C4-2B (cell line): ENCODE measurements around the gene LSAMP.

Source experiments
- H3K27ac ChIP-seq: fragments of 450-650 bp; 2 replicates; pipeline ENCODE4 v1.5.1; 2017
- ZFX ChIP-seq: fragments of 450-650 bp; IDR thresholded peaks from 2 replicates; pipeline ENCODE4 v1.6.1; 2017
- TF ChIP-seq, protein P1 (sequence below): fragments of 450-650 bp; conservative IDR thresholded peaks from 2 replicates; pipeline ENCODE4 v1.5.1; 2017; ENCODE audit warnings: mild to moderate bottlenecking

The LSAMP gene

DNA sequence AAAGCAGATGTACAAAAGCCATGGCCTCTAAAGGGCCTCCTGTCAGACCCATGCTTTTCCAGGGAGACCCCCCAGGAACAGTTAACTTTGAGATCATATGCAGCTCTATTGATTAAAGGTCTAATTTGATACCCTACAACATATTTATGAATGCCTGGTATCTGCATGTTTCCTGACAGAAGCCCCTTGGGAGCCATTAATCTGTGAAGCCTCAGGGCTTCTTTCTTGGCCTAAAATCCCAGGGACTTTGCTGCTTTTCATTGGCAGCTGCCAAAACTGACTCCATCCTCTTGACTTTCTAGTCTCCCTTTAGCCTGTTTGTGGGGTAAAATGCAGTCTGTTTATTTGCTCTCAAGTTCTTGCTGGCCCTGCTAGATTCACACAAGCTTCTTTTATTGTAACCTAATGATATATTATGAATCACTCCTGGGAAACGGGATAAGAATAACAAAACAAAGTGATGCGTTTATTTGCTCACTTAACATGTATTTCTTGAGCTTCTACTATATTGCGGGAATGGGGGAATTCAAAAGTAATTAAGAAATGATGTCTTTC, 257.0 kb downstream of the LSAMP start:
- TF ChIP-seq, protein P1, sequence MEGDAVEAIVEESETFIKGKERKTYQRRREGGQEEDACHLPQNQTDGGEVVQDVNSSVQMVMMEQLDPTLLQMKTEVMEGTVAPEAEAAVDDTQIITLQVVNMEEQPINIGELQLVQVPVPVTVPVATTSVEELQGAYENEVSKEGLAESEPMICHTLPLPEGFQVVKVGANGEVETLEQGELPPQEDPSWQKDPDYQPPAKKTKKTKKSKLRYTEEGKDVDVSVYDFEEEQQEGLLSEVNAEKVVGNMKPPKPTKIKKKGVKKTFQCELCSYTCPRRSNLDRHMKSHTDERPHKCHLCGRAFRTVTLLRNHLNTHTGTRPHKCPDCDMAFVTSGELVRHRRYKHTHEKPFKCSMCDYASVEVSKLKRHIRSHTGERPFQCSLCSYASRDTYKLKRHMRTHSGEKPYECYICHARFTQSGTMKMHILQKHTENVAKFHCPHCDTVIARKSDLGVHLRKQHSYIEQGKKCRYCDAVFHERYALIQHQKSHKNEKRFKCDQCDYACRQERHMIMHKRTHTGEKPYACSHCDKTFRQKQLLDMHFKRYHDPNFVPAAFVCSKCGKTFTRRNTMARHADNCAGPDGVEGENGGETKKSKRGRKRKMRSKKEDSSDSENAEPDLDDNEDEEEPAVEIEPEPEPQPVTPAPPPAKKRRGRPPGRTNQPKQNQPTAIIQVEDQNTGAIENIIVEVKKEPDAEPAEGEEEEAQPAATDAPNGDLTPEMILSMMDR, result no peak
- TF ChIP-seq ZFX, result no peak
- no peak overlapping the region for H3K27ac ChIP-seq

DNA sequence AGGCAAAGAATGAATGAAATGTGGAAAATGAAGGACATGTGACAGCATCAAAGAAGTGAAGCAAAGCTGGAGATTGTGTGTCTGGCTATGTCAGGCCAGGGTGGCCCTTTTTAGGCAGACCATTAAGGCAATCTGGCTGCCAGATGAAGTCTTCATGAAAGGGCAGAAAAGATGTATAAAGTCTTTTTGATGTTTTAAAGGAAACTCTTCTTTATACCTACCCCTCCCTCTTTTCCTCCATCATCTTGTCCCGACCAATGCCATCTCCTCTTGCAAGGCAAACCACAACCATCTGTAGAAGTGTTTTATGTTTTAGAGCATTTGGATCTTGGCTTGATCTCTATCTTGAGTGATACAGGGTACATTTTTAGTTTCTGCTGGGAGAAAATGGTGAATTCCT, 259.2 kb downstream of the LSAMP start:
- TF ChIP-seq ZFX, result no peak
- TF ChIP-seq, protein P1, result no peak
- no peak overlapping the region for H3K27ac ChIP-seq

DNA sequence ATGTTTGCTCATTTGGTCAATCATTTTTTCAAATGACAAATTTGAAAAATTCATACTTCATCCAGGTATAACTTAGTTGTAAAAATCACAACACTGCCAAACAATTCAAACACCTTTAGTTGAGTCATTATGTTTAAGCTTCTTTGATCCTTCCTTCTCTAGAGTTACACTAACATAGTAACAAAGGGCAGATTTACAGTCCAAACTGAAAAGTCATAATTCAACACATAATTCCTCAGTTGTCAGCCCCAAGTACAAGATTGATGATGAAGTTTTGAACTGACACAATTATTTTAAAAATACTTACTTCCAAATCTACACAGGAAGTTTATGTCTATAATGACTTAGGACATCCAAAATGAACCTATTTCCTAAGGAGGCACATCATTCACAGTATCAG, 264.1 kb downstream of the LSAMP start:
- H3K27ac ChIP-seq, result no peak overlapping the region
- TF ChIP-seq, protein P1, result no peak
- no peak for TF ChIP-seq ZFX

DNA sequence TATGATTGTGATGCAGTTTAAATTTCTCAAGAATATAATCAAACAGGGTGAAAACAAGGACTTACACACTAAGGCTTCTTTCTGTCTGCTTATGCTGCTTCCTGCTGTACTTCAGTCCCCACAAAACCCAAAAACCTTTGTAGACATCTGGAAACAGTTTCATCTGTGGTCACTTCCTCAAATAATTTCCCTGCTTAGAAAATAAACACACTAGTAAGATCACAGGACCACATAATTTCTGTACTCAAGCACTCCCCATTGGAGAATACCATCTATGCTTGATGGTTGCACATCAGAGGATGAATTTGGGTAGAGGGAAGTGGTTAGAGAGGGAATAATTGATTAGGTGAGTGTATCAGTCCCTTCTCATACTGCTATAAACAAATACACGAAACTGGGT, 266.2 kb downstream of the LSAMP start:
- no peak overlapping the region for H3K27ac ChIP-seq
- TF ChIP-seq ZFX, result no peak
- TF ChIP-seq, protein P1, result no peak

DNA sequence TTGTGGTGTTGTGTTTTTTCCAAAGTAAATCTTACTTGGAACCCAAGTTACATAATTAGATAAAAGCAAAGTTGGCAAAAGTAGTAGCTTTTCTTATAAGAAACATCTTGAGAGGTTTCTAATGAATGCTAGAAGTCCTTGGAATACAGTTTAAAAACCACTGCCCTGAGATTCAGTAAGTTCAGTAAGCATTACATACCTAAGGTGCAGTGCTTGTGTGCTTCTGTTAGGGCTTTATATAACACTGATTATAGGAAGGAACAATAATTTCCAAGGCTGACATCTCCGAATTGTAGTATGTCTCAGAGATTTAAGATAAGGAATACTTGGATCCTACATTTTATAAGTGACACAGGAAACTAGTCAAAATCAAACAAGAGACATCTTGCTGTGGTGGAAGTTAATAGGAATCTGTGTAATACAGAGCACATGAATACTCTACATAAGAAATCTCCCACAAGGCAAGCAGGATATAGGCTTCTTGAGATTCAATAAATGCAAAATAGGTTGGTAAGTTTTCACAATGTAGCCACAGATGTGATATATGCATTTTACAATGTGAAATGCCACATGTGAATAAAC, 268.2 kb downstream of the LSAMP start:
- no peak overlapping the region for H3K27ac ChIP-seq
- TF ChIP-seq ZFX, result no peak
- TF ChIP-seq, protein P1, result no peak

DNA sequence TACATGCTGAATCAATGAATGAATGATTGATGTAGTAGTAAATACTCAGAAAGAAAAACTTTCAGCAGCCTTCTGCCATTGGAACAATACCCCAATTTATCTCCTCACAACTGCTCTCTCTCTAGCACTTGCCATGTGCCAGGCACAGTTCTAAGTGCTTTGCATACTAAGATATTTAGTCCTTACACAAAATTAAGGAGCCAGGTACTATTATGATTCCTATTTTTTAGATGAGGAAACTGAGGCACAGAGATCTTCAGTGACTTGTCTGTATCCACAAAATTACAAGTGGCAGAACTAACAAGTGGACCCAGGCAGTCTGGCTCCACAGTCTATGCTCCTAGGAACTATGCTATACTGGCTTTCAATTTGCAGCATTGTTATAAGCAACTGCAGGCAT, 279.2 kb downstream of the LSAMP start:
- H3K27ac ChIP-seq, result no peak overlapping the region
- TF ChIP-seq ZFX, result no peak

DNA sequence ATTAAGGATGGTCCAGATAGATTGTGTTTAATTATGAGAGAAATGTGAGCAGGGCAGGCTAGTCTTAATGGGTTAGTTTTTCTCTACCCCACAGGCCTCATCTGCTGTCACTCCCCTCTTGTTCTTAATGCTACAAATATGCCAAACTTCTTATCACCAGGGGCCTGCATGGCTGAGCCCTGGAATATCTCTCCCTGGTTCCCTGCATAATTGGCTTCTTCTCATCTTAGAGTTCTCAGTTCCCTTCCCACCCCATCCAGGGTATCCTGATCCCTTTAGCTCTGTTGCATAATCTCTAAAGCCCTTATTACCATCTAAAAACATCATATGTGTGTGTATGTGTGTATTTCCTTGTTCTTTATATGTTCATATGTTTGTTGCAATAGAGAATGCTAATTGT, 279.6 kb downstream of the LSAMP start:
- TF ChIP-seq ZFX, result no peak
- TF ChIP-seq, protein P1, result no peak
- H3K27ac ChIP-seq, result no peak overlapping the region

DNA sequence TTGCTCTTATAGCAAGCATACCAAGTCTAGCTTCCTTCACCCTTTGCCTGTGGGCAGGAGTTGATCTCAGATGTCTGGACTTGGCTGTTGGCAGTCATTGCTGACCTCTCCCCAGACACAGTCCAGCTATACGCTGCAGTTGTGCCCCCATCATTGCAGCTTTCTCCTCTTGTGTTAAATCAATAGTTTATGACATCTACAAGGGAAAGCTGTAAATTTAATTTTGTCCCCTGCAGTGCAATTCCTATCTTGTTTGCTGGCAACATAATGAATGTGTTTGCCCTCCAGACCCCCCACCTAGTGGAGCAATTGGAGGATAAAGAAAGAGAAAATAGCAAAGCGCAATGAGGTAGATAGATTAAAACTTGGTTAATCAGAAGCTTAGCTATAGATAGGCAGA, 280.2 kb downstream of the LSAMP start:
- no peak for TF ChIP-seq ZFX
- TF ChIP-seq, protein P1, result no peak
- no peak overlapping the region for H3K27ac ChIP-seq
